ENCODE data around the gene RBSN. TPM values are rescaled to one million over a fixed set of nuclear protein-coding genes. Genes with fewer than 3 reads are reported as not detected.

The RBSN gene
- total RNA-seq, 2 donors from 2014 or later: 23.3 to 25.2 TPM

DNA sequence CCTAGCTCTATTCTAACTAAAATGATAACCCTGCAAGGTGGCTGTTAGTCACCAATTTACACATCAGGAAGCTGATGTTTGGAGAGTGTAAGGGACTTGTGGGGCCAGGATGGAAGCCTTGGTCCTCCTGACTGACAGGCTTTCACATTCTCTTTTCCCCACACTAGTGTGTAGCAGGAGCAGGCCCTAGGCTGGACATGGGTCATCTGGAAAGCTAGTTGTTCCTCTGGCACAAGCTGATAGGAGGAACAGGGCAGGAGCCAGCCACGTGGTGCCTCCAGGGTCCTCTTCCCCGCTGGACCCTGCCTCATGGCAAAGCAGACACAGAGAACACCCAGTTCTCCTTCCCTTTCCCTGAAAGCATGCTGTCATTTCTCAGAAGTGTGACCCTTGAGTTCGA, 18.1 kb upstream of the RBSN start:
- H3K36me3 ChIP-seq (ENCODE audit: control insufficient read depth, insufficient read depth, low read length): no peaks in the 10 kb centered on the region
- no peaks in the 10 kb centered on the region for H3K9me3 ChIP-seq (ENCODE audit: control insufficient read depth, low read length)
- DNase-seq: no peak
- 90 to 100% methylated on average over 3 of the region's 3 CpGs for WGBS, 2 experiments (ENCODE audit: insufficient coverage in 1 of 2, insufficient read length in 1 of 2)
- peaks cover 3% of the 10 kb centered on the region for H3K9me3 Mint-ChIP-seq
- no peak overlapping the region for H3K27ac ChIP-seq (ENCODE audit: low read depth, low read length)
- H3K9ac ChIP-seq (ENCODE audit: extremely low read depth, low read length, poor library complexity, severe bottlenecking): no peak overlapping the region
- H3K4me3 ChIP-seq (ENCODE audit: low read length): no peak overlapping the region
- H3K27ac Mint-ChIP-seq: no peak overlapping the region
- H3K4me1 ChIP-seq (ENCODE audit: control insufficient read depth, insufficient read depth, low read length): no peaks in the 10 kb centered on the region
- H3K27me3 ChIP-seq (ENCODE audit: control insufficient read depth, insufficient read depth, low read length, poor library complexity, severe bottlenecking): no peaks in the 10 kb centered on the region
- H3K36me3 Mint-ChIP-seq (ENCODE audit: low read depth): no peaks in the 10 kb centered on the region
- no peak overlapping the region for H3K4me3 Mint-ChIP-seq
- peaks cover 6% of the 10 kb centered on the region for H3K4me1 Mint-ChIP-seq
- peaks cover 25% of the 10 kb centered on the region for H3K27me3 Mint-ChIP-seq (ENCODE audit: insufficient read depth)
- TF ChIP-seq, protein P1, sequence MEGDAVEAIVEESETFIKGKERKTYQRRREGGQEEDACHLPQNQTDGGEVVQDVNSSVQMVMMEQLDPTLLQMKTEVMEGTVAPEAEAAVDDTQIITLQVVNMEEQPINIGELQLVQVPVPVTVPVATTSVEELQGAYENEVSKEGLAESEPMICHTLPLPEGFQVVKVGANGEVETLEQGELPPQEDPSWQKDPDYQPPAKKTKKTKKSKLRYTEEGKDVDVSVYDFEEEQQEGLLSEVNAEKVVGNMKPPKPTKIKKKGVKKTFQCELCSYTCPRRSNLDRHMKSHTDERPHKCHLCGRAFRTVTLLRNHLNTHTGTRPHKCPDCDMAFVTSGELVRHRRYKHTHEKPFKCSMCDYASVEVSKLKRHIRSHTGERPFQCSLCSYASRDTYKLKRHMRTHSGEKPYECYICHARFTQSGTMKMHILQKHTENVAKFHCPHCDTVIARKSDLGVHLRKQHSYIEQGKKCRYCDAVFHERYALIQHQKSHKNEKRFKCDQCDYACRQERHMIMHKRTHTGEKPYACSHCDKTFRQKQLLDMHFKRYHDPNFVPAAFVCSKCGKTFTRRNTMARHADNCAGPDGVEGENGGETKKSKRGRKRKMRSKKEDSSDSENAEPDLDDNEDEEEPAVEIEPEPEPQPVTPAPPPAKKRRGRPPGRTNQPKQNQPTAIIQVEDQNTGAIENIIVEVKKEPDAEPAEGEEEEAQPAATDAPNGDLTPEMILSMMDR (conservative IDR thresholded peaks at IDR 0.05): no peak

- WGBS, 2 experiments (ENCODE audit: insufficient coverage in 1 of 2, insufficient read length in 1 of 2): 80 to 93% methylated on average over 1 to 2 of the region's 2 CpGs
- Mint-ChIP-seq H3K36me3 (ENCODE audit: low read depth) (no peaks in the 10 kb centered on the region), H3K4me3 (no peak overlapping the region), H3K9me3 (peaks cover 3% of the 10 kb centered on the region), H3K27ac (no peak overlapping the region), H3K4me1 (peaks cover 6% of the 10 kb centered on the region), H3K27me3 (ENCODE audit: insufficient read depth) (peaks cover 25% of the 10 kb centered on the region)
- Histone ChIP-seq H3K4me3 (ENCODE audit: low read length) (no peak overlapping the region), H3K4me1 (ENCODE audit: control insufficient read depth, insufficient read depth, low read length) (no peaks in the 10 kb centered on the region), H3K36me3 (ENCODE audit: control insufficient read depth, insufficient read depth, low read length) (no peaks in the 10 kb centered on the region), H3K27ac (ENCODE audit: low read depth, low read length) (no peak overlapping the region), H3K9me3 (ENCODE audit: control insufficient read depth, low read length) (no peaks in the 10 kb centered on the region), H3K9ac (ENCODE audit: extremely low read depth, low read length, poor library complexity, severe bottlenecking) (no peak overlapping the region), H3K27me3 (ENCODE audit: control insufficient read depth, insufficient read depth, low read length, poor library complexity, severe bottlenecking) (no peaks in the 10 kb centered on the region)
- no peak for DNase-seq
- TF ChIP-seq, protein P1 (conservative IDR thresholded peaks at IDR 0.05): no peak
Measured at GRCh38 chr3:15116032-15116669, 17.2 kb upstream of the RBSN start.

GRCh38 chr3:15114466-15115358, 15.8 kb upstream of the RBSN start:
- Mint-ChIP-seq H3K9me3 (peaks cover 3% of the 10 kb centered on the region), H3K27ac (no peak overlapping the region), H3K36me3 (ENCODE audit: low read depth) (no peaks in the 10 kb centered on the region), H3K27me3 (ENCODE audit: insufficient read depth) (peaks cover 20% of the 10 kb centered on the region), H3K4me3 (no peak overlapping the region), H3K4me1 (peaks cover 6% of the 10 kb centered on the region)
- no peak overlapping the region for H3K9ac ChIP-seq (ENCODE audit: extremely low read depth, low read length, poor library complexity, severe bottlenecking)
- no peak overlapping the region for H3K27ac ChIP-seq (ENCODE audit: low read depth, low read length)
- TF ChIP-seq, protein P1 (conservative IDR thresholded peaks at IDR 0.05): no peak
- no peaks in the 10 kb centered on the region for H3K36me3 ChIP-seq (ENCODE audit: control insufficient read depth, insufficient read depth, low read length)
- H3K9me3 ChIP-seq (ENCODE audit: control insufficient read depth, low read length): no peaks in the 10 kb centered on the region
- 60 to 63% methylated on average over 8 to 10 of the region's 10 CpGs for WGBS, 2 experiments (ENCODE audit: insufficient coverage in 1 of 2, insufficient read length in 1 of 2)
- no peaks in the 10 kb centered on the region for H3K4me1 ChIP-seq (ENCODE audit: control insufficient read depth, insufficient read depth, low read length)
- no peaks in the 10 kb centered on the region for H3K27me3 ChIP-seq (ENCODE audit: control insufficient read depth, insufficient read depth, low read length, poor library complexity, severe bottlenecking)
- no peak overlapping the region for H3K4me3 ChIP-seq (ENCODE audit: low read length)
- no peak for DNase-seq
